GM10847 (cell line): ENCODE results near the gene NUP85.

Experiments used
- POLR2A ChIP-seq: IDR thresholded peaks from 2 replicates; pipeline ENCODE4 v1.6.1; 2011; ENCODE audit not compliant: insufficient read length; ENCODE audit errors: extremely low read depth

Gene NUP85

GRCh38 chr17:75188614-75189013 is 16.9 kb upstream of the NUP85 start:
- no peak for TF ChIP-seq POLR2A

- no peak for TF ChIP-seq POLR2A
Measured at GRCh38 chr17:75191584-75191983, 13.9 kb upstream of the NUP85 start.

- no peak for TF ChIP-seq POLR2A
Measured at GRCh38 chr17:75194879-75195278, 10.6 kb upstream of the NUP85 start.

GRCh38 chr17:75199886-75200618 is 5.4 kb upstream of the NUP85 start:
- no peak for TF ChIP-seq POLR2A

GRCh38 chr17:75205793-75206163 is 299 bp downstream of the NUP85 start:
- no peak for TF ChIP-seq POLR2A

- no peak for TF ChIP-seq POLR2A
Measured at GRCh38 chr17:75207760-75208159, 2.3 kb downstream of the NUP85 start.

GRCh38 chr17:75208161-75208560 is 2.7 kb downstream of the NUP85 start:
- no peak for TF ChIP-seq POLR2A

GRCh38 chr17:75209061-75209460 is 3.6 kb downstream of the NUP85 start:
- TF ChIP-seq POLR2A: no peak

- no peak for TF ChIP-seq POLR2A
Measured at GRCh38 chr17:75218131-75218530, 12.7 kb downstream of the NUP85 start.

- no peak for TF ChIP-seq POLR2A
Measured at GRCh38 chr17:75219815-75220214, 14.3 kb downstream of the NUP85 start.

GRCh38 chr17:75225016-75225415 is 19.5 kb downstream of the NUP85 start:
- TF ChIP-seq POLR2A: no peak

GRCh38 chr17:75227729-75228128 is 22.2 kb downstream of the NUP85 start:
- no peak for TF ChIP-seq POLR2A

- no peak for TF ChIP-seq POLR2A
Measured at GRCh38 chr17:75228305-75228704, 22.8 kb downstream of the NUP85 start.

- TF ChIP-seq POLR2A: no peak
Measured at GRCh38 chr17:75228847-75229246, 23.4 kb downstream of the NUP85 start.

GRCh38 chr17:75231071-75231470 is 25.6 kb downstream of the NUP85 start:
- no peak for TF ChIP-seq POLR2A

GRCh38 chr17:75231741-75232464 is 26.4 kb downstream of the NUP85 start:
- no peak for TF ChIP-seq POLR2A

GRCh38 chr17:75232786-75233185 is 27.3 kb downstream of the NUP85 start:
- no peak for TF ChIP-seq POLR2A
